H7 (cell line): ENCODE results near the gene AGPAT4. TPM values are rescaled to one million over a fixed set of nuclear protein-coding genes. Genes with fewer than 3 reads are reported as not detected.
"Not testable (repeated sequence)": the region's sequence is repeated elsewhere in the genome, so short reads cannot be mapped to it uniquely, and the experiment has no call there.

ENCODE experiments used
- DNase-seq: peaks from one replicate; pipeline ENCODE4 v3.0.0; 2012
- H3K27me3 ChIP-seq: 2 replicates; pipeline ENCODE4 v1.6.0; 2011; ENCODE audit warnings: mild to moderate bottlenecking, low read length; ENCODE audit not compliant: control insufficient read depth, insufficient read depth
- H3K36me3 ChIP-seq: replicated peaks from 2 replicates; pipeline ENCODE4 v1.5.1; 2011; ENCODE audit warnings: low read length; ENCODE audit not compliant: control insufficient read depth, insufficient read depth
- H3K4me3 ChIP-seq: 2 replicates; pipeline ENCODE4 v1.5.1; 2011; ENCODE audit warnings: low read depth, mild to moderate bottlenecking, control low read depth, low read length, moderate library complexity; ENCODE audit not compliant: insufficient read depth
- total RNA-seq: library from RNA; depleted of rRNA; stranded (reverse); fragments of >200 nt; shearing (Covaris generic); gene quantifications from 2 replicates; pipeline ENCODE4 v1.2.3, GENCODE V29; 2014

AGPAT4 gene
- total RNA-seq, 1 experiment from 2014 or later: 10.4 TPM

DNA sequence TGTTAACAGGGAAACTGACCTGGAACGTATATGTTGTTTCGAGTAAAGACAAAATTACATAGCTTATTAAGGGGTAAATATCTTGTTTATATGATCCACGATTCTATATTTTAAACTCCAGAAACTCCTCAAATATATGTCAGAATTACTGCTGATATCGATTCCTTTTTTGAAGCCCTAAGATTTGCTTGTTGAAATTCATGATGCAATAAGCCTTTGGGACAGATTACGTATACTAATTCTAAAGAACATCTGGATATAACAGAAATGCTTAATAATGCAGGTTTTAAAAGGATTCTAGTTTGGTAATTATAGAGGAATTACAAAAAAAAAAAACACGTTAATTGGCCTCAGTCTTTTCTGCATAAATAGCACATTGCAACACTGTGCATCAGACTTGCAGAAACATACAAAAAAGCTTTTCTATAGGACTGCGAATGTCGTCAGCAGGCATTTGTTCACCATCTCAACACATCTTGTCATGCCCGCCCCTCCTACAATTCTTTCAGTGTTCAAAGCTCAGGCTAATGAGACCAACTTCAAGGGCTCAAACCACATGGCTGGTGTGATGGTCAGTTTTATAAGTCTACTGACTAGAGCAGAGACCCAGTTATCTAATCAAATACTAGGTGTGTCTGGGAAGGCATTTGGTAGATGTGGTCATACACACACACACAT, 74.9 kb downstream of the AGPAT4 start:
- no peak for DNase-seq
- no peaks in the 10 kb centered on the region; the same call in 1 of the 2 replicates for H3K36me3 ChIP-seq
- no peak overlapping the region for H3K4me3 ChIP-seq
- H3K27me3 ChIP-seq: no peaks in the 10 kb centered on the region

- Histone ChIP-seq H3K36me3 (no peaks in the 10 kb centered on the region; the same call in 1 of the 2 replicates), H3K27me3 (no peaks in the 10 kb centered on the region), H3K4me3 (no peak overlapping the region)
- no peak for DNase-seq
Measured at GRCh38 chr6:161198176-161198575, 75.7 kb downstream of the AGPAT4 start.

GRCh38 chr6:161195386-161195785, 78.5 kb downstream of the AGPAT4 start:
- Histone ChIP-seq H3K27me3 (no peaks in the 10 kb centered on the region), H3K4me3 (no peak overlapping the region), H3K36me3 (no peaks in the 10 kb centered on the region)
- no peak for DNase-seq

GRCh38 chr6:161194374-161194773, 79.5 kb downstream of the AGPAT4 start:
- Histone ChIP-seq H3K27me3 (no peaks in the 10 kb centered on the region), H3K4me3 (no peak overlapping the region), H3K36me3 (no peaks in the 10 kb centered on the region)
- no peak for DNase-seq

DNA sequence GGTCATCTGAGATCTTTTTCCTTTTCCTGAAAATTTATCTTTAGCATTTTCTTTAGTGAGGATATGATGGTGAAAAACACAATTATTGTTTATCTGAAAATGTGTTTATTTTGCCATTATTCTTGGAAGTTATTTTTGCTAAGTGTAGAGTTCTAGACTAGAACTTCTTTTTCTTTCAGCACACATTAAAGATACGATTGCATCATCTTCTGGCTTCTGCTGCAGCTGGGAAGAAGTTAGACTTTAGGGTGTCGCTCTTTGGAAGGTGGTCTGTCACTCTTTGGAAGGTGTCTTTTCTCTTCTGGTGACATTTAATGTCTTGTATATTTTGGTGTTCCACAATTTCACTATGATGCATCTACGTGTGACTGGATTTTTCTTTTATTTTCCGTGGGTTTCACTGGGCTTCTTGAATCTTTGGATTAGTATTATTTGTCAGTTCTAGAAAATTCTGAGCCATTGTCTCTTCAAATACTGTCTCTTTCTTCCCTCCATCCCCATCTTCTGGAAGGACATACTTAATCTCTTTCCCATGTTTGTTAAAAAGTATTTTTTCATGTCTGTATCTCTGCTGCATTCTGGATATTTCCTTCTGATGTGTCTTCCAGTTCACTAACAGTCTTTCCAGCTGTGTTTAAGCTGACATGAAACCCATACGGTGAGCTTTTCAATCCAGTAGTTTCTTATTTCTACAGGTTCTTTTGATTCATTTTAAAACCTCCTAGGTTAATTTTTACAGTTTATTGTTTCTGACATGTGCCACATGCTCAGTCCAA, 81.0 kb downstream of the AGPAT4 start:
- DNase-seq: no peak
- Histone ChIP-seq H3K36me3 (no peaks in the 10 kb centered on the region), H3K4me3 (no peak overlapping the region), H3K27me3 (no peaks in the 10 kb centered on the region)

GRCh38 chr6:161191671-161192070, 82.2 kb downstream of the AGPAT4 start:
- no peak overlapping the region for H3K4me3 ChIP-seq
- H3K27me3 ChIP-seq: no peaks in the 10 kb centered on the region
- no peak for DNase-seq
- no peaks in the 10 kb centered on the region for H3K36me3 ChIP-seq

GRCh38 chr6:161191007-161191406, 82.9 kb downstream of the AGPAT4 start:
- Histone ChIP-seq H3K36me3 (no peaks in the 10 kb centered on the region), H3K4me3 (no peak overlapping the region), H3K27me3 (no peaks in the 10 kb centered on the region)
- DNase-seq: no peak

DNA sequence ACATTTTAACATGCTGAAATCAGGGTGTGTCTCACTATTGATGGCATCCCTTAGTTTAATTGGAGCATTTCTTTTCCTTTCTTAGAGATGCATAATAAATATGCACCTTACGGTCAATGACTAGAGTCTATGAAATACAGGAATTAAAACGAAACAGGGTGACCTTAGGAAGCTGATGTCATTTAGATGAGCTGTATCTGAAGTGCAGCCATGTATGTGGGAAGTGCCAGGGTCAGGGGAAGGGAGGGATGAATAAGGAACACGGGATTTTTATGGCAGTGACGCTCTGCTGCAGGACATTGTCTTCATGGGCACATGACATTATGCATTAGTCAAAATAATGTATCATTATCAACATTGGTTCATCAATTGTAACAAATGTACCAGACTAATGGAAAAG, 84.0 kb downstream of the AGPAT4 start:
- Histone ChIP-seq H3K36me3 (no peaks in the 10 kb centered on the region), H3K4me3 (no peak overlapping the region), H3K27me3 (no peaks in the 10 kb centered on the region)
- no peak for DNase-seq

- Histone ChIP-seq H3K36me3 (no peaks in the 10 kb centered on the region), H3K27me3 (no peaks in the 10 kb centered on the region), H3K4me3 (no peak overlapping the region)
- no peak for DNase-seq
Measured at GRCh38 chr6:161188547-161189465, 85.1 kb downstream of the AGPAT4 start.

GRCh38 chr6:161186173-161186769, 87.6 kb downstream of the AGPAT4 start:
- H3K36me3 ChIP-seq: no peaks in the 10 kb centered on the region
- H3K27me3 ChIP-seq: no peaks in the 10 kb centered on the region
- no peak overlapping the region for H3K4me3 ChIP-seq
- no peak for DNase-seq

DNA sequence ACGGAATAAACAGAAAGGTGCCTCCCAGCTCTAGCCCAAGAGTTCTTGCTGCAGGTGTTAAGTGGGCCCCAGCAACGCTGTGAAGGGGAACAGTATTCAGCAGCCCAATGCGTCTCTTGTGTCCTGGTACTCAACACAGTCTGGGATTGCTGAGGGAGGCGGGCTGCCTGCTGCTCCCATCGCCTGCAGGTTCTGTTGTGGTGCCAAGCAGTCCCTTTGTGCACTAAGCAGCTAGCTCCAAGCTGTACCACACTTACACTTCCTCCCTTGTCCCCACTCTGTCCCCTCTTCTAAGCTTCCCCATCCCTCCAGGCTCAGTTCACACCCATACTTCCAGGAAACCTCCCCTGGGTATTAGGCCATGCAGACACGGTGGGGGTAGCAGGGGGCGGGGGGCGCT, 92.7 kb downstream of the AGPAT4 start:
- DNase-seq: no peak
- H3K27me3 ChIP-seq: no peaks in the 10 kb centered on the region
- no peak overlapping the region for H3K4me3 ChIP-seq
- H3K36me3 ChIP-seq: peaks cover 3% of the 10 kb centered on the region

DNA sequence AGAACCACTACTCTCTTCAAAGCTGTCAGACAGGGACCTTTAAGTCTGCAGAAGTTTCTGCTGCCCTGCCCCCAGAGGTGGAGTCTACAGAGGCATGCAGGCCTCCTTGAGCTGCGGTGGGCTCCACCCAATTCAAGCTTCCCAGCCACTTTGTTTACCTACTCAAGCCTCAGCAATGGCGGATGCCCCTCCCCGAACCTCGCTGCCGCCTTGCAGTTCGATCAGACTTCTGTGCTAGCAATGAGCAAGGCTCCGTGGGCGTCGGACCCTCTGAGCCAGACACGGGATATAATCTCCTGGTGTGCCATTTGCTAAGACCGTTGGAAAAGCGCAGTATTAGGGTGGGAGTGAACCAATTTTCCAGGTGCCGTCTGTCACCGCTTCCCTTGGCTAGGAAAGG, 95.7 kb downstream of the AGPAT4 start:
- not testable (repeated sequence) for H3K36me3 ChIP-seq, H3K4me3 ChIP-seq, H3K27me3 ChIP-seq, DNase-seq

DNA sequence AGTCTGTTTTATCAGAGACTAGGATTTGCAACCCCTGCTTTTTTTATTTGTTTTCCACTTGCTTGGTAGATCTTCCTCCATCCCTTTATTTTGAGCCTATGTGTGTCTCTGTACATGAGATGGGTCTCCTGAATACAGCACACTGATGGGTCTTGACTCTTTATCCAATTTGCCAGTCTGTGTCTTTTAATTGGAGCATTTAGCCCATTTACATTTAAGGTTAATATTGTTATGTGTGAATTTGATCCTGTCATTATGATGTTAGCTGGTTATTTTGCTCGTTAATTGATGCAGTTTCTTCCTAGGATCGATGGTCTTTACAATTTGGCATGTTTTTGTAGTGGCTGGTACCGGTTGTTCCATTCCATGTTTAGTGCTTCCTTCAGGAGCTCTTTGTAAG, 97.4 kb downstream of the AGPAT4 start:
- H3K36me3 ChIP-seq, H3K4me3 ChIP-seq, H3K27me3 ChIP-seq, DNase-seq: not testable (repeated sequence)

DNA sequence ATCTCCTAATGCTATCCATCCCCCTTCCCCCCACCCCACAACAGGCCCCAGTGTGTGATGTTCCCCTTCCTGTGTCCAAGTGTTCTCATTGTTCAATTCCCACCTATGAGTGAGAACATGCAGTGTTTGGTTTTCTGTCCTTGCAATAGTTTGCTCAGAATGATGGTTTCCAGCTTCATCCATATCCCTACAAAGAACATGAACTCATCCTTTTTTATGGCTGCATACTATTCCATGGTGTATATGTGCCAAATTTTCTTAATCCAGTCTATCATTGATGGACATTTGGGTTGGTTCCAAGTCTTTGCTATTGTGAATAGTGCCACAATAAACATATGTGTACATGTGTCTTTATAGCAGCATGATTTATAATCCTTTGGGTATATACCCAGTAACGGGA, 101.1 kb downstream of the AGPAT4 start:
- not testable (repeated sequence) for DNase-seq, H3K4me3 ChIP-seq, H3K27me3 ChIP-seq

More for the DNA sequence above, 101.1 kb downstream of the AGPAT4 start:
- not testable (repeated sequence) for H3K36me3 ChIP-seq
